Esophagus squamous epithelium (tissue), 4 donors: ENCODE data around the gene POU2F1.

Experiments used
- POLR2A ChIP-seq, 4 donors: fragments of 450-650 bp; IDR thresholded peaks; one replicate each; pipeline ENCODE4 v1.6.1; 2017; ENCODE audit warnings: antibody characterized with exemption in 4 of 4, mild to moderate bottlenecking in 4 of 4, moderate library complexity in 3 of 4
- TF ChIP-seq, protein P1 (sequence below), 6 experiments: fragments of 450-650 bp in 4 of 6; fragments of 200-600 bp in 2 of 6; sonication (generic) in 2 of 6; IDR thresholded peaks; one replicate each; pipeline ENCODE4 v1.5.1; 2016 to 2019; ENCODE audit warnings: antibody characterized with exemption in 6 of 6, mild to moderate bottlenecking in 4 of 6, moderate library complexity in 4 of 6

DNA sequence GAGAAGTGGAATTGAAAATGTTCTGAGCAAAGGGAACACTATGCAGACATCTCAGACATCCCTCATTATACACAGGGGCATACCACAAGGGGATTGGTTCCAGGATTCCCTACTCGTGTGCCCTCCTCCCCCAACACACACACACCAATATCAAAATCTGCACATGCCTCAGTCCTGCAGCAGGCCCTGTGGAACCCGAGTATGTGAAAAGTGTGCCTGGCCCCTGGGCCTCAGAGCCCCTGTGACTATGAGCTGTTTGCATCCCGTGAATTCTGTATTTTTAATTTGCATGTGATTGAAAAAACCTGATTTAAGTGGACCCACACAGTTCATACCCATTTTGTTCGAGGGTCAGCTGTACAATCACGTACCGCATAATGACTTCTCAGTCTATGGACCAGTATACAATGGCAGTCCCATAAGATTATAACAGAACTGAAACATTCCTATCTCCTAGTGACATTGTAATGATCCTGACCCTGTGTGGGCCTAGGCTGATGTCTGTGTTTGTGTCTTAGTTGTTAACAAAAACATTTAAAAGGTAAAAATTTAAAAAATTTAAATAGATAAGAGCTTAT lies 11.3 kb downstream of the POU2F1 start:
- TF ChIP-seq, protein P1, sequence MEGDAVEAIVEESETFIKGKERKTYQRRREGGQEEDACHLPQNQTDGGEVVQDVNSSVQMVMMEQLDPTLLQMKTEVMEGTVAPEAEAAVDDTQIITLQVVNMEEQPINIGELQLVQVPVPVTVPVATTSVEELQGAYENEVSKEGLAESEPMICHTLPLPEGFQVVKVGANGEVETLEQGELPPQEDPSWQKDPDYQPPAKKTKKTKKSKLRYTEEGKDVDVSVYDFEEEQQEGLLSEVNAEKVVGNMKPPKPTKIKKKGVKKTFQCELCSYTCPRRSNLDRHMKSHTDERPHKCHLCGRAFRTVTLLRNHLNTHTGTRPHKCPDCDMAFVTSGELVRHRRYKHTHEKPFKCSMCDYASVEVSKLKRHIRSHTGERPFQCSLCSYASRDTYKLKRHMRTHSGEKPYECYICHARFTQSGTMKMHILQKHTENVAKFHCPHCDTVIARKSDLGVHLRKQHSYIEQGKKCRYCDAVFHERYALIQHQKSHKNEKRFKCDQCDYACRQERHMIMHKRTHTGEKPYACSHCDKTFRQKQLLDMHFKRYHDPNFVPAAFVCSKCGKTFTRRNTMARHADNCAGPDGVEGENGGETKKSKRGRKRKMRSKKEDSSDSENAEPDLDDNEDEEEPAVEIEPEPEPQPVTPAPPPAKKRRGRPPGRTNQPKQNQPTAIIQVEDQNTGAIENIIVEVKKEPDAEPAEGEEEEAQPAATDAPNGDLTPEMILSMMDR (IDR thresholded peaks at IDR 0.05): no peak
- no peak for TF ChIP-seq POLR2A (IDR thresholded peaks at IDR 0.05)
